TTC549 (cell line): Measurements from ENCODE around the gene CD8B.

Experiments used
- FAIRE-seq: peaks from 2 replicates; lab custom pipeline; 2012; peaks lifted over from hg19 to GRCh38; lab: Jason Lieb, UNC

CD8B gene

DNA sequence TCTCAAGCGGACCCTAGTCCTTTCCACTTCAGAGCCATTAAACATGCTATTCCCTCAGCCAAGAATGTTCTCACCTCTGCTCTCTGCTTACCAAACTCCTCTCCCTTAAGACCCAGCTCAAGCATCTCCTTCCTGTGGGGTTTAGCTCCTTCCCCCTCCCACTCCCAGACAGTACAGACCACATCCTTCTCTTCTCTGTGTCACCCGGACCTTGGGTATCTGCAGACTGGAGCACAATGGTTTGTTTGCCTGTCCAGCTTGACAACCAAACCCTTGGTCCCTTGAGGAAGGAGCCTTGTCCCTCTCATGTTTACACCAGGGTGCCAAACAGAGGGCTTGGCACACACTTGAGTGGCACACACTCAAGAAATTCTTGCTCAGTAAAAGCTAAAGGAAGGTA, 66.8 kb downstream of the CD8B start:
- FAIRE-seq, result no peak

DNA sequence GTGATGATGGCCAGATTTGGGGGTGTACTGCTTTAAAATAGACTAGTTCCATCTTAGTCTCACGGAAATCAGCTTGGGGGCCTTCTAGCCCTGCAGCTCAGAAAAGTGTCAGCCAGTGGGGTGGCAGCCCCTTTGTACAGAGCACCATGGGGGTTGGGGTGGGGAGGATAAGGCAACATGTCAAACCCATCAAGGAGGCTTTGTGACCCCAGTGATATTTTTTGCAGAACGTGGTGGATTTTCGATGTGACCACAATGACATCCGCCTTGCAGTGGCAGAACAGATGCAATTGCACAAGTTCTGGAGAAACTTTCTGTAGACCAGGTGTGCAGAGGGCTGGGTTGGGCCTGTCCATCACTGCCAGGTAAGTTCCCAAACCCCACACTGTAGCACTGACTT, 67.9 kb downstream of the CD8B start:
- FAIRE-seq, result no peak

DNA sequence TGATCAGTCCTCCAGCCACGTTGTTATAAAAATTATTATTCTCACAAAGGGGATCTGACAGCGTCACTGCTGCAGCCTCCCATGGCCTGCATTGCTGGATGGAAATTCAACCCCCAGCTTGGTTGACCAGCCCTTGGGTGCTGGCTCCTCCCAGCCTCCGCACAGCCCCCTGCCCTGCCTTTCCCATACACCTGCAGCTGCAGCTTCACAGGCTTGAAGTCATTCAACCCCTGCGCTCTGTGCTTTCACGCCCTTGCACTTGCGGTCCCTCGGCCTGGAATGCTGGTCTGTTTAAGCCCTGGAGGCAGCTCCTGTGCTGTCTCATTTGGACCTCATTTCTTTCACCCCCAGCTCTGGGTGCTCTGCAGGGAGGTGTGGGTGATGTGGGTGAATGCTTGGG, 70.1 kb downstream of the CD8B start:
- FAIRE-seq, result no peak

DNA sequence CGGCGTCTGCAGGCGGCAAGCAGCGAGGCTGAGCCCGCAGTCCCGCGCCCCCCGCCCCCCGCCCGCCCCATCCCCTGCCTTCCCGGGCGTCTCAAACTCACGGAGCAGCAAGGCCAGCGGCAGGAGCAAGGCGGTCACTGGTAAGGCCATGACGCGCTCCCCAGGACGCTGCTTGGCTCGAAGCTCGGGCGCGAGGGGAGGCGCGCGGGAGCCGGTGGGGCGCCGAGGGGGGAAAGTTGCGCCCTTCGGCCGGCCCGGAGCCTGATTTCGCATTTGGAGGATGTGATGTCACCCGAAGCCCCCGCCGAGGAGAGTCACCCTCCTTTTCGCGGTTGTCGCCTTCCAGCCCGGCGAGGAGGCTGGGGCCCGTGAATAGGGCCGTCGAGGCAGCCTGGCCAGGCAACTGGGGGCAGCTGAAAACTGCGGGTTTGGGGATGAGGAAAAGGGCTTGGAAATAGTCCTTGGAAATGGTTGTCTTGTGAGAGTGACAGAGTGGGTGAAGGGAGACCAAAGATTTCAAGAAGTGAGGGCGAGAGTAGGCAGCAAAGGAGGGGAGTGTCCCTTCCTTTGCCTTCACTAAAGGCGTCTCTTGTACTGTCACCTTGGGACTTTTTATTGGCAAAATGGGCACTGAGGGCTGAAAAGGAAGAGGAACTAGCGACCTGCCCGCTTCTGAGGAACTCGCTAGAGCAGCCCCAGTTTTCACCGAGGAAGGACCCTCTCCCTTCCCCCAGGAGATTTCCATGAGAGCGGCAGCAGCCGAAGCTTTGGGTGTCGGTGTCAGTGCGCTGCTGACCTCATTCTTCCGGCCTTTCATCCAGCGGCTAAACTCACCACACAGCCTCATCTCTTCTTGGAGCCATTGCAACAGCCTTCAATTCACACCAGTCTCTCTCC, 70.8 kb downstream of the CD8B start, which contains the start of gene CD8A:
CD8A (minus strand) TSS at position 238 of the 897 bp plus-strand sequence; CDS start at position 150, 88 bp downstream.
- no peak for FAIRE-seq

DNA sequence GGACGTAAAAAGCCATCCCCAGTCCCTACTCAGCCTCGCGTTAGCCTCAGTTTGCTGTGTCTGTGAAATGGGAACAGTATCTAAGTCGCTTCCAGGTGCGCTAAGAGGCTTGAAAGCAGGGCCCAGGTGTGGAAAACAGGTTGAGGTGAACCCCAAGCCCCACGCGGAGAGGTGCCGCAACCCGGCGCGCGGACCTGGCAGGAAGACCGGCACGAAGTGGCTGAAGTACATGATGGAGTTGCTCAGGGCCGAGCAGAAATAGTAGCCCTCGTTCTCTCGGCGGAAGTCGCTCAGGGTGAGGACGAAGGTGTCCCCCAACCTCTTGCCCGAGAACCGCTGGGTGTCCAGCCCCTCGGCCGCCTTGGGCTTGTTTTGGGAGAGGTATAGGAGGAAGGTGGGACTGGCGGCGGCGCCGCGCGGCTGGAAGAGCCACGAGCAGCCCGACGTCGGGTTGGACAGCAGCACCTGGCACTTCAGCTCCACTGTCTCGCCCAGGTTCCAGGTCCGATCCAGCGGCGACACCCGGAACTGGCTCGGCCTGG, 71.5 kb downstream of the CD8B start:
- no peak for FAIRE-seq

DNA sequence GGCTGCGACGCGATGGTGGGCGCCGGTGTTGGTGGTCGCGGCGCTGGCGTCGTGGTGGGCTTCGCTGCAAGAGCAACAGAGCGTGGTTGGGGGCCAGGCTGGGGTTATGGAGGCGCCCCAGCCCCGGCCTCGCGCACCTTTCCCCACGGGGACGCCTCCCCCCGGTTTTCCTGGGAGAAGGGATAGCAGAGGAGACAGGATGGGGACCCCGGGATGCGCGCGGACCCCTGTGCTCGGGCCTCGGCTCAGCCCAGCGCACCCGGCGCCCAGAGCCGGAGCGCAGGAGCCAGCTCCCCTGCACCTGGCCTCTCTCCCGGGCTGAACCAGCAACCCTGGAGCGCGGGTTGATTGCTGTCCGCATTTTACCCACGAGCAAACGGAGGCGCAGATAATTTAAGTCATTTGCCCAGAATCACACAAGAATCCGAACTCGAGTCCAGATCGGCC, 72.0 kb downstream of the CD8B start:
- no peak for FAIRE-seq

DNA sequence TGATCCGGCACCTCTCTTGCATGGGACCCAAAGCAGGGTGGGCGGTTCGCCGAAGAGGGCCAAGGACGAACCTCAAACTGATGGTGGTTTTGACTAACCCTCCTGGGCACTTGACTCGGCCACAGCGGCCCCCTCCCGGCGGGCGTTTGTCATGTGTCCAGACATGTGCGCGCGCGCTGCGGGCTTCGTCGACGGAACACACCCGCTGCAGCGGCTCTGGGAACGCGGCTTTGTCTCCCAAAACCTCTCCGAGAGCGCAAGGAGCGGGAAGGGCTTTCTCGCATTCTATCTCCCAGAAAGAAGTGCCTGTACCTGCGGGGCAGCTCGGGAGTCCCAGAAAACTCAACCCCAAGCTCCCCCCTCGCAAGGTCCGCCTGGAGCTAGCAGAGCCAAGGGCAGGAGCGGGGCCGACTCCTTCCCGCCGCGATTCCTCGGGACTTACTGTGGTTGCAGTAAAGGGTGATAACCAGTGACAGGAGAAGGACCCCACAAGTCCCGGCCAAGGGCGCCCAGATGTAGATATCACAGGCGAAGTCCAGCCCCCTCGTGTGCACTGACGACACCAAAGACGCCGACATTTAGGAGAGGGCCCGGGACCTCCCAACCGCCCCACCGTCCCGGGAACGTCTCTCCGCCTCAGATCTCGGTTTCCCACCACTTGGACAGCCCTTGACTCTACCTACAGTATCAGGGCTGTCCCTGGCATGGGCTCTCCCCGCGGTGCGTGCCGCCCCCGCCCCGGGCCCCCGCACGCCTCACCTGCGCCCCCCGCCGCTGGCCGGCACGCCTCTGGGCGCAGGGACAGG, 72.6 kb downstream of the CD8B start:
- FAIRE-seq, result no peak

DNA sequence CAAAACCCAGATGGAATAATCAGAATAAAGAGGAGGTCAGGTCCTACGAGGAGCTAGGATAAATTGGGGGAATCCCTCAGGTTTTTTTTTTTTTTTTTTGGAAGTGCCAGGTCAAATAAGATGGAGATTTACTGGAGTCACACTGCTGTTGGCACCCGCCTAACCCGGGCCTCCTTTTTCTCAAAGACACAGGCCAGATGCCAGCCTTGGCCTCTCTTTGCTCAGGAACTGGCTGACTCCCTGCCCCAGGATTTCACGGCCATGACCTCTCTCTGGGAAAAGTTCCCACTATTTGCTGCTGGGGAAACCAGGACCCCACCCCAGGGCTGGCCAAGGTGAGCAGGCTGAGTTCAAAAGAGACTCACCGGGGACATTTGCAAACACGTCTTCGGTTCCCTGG, 73.5 kb downstream of the CD8B start:
- FAIRE-seq, result no peak

DNA sequence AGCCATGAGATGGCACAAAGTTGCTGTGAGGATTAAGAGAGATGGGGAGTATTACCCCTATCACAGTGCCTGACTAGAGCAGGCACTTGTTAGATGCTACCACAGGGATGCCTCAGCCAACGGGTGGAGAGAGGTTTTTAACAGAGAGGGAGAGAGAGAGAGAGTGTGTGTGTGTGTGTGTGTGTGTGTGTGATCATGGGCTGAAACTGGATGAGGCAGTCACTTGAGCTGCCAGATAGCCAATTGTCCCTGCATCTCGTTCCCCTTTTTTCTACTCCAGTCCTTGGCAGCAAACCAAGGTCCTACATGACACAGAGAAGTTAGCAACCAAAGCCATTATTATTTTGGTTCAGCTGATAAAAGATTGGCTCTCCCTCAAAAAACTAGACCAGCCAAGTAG, 74.0 kb downstream of the CD8B start:
- no peak for FAIRE-seq

DNA sequence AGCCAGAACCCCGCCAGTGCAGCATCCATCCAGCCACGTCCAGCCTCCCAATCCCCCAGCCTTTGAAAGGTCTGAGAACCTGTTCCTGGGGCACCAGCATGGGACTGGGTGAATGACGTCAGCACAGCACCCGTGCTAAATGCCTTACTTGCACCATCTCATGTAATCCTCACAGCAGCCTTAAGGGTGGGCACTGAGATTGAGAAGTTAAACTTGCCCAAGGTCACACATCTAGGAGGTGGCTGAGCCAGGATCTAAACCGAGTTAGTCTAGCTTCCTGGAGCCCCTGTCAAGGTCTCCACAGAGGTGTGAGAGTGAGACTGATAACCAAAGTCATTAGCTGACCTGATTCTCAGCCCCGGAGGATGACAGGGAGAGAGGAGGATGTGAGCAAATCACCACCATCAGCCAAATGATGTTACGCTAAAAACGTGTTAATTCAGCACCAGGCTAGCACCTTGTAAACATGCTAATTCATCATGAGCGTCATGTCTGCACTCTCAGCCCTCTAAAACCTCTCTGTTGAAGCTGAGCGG, 75.6 kb downstream of the CD8B start:
- no peak for FAIRE-seq

DNA sequence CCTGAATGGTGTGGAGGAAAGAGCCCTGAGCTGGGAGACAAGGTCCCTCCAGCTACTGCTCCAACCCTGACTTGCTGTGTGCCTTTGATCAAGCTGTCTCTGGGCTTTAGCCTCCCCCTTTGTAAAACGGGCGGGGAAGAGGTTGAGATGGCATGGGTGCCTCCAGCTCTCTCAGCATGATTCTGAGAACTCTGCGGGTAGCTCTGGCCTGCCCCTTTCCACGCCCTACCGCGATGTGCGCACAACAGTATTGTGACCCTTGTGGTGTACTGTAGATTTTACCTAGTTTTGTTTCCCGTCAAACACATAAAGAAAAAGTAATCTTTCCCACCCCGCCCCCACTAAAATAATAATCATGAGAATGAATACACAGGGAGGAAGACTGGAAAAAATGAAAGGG, 76.2 kb downstream of the CD8B start:
- FAIRE-seq, result no peak

DNA sequence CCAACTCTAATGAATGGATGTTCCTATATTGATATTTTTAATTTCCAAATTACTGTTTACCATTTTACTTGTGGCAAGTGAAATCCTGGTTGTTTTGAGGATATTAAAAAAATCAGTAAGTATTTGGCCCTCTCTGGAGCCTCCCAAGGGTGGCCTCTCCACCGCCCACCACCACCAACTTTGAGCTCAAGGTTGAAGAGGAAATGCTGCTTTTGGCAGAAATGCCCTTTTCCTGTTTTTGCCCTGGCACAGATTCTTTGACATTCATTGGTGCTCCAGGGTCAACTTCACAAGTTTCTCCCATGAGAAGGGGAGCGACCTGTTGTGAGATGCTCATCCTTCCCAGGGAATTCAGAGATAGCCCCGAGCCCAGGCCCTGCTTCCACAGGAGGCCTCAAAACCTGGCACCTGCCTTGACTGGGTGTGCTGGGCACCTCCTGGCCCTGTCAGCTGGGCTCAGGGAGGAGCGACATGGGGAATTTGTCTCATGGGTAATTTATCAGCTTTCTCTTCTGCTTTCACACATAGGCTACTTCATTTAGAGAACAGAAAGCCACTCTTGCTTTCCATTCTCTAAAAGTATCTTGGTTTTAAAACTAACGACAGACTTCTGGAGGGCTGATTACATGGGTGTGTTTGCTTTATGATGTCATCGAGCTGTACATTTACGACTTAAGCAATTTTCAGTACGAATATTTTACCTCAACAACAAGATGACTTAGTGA, 77.9 kb downstream of the CD8B start:
- FAIRE-seq, result no peak

DNA sequence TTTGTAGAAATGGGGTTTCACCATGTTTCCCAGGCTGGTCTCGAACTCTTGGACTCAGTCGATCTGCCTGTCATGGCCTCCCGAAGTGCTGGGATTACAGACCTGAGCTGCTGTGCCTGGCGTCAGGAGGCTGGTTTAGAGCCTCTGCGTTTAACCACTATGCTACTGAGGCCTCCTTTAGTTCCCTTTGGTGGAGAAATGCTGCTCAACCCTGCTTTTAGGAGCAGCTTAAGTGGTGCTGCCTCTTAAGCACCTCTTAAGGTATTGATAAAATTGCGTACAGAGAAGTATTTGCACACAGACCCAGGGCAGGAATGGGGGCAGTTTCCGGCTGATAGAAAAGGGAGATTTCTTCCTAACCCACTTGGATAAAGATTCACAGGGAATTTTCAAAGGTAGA, 78.9 kb downstream of the CD8B start:
- no peak for FAIRE-seq

DNA sequence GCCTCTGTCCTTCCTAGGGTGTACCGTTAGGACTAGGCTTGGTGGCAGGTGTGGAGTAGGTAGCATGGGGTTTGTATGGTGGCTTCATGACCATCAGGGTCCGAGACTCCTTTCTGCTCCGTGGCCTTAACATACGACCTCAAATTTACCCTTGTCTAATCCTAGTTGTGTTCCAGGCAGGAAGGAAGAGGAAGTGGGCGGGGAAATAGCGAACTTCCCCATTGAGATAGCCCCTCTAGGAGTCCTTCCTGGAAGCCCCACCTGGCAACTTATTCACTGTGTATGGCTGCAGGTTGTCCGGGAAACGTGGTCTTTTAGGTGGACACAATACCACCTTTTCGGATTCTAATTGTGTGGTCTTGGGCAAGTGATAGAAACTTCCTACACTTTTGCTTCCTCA, 80.3 kb downstream of the CD8B start:
- no peak for FAIRE-seq

DNA sequence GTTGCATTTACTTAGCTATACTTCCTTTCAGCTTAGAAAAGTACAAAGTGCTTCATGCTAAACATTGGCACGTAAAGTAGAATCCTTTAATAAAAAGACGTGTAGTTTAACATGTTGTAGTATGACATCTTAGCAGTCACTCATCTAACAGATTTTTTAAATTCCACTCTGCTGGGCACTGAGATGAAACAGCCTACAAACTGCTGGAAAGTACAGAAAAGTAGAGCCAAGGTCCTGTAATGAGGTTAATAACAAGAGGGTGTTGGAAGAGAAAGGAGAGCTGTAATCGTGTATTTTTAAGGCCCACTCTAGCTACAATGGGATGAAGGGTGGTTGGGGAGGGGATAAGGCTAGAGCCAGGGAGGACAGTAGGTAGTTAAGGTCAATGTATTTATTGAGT, 81.7 kb downstream of the CD8B start:
- FAIRE-seq, result no peak

DNA sequence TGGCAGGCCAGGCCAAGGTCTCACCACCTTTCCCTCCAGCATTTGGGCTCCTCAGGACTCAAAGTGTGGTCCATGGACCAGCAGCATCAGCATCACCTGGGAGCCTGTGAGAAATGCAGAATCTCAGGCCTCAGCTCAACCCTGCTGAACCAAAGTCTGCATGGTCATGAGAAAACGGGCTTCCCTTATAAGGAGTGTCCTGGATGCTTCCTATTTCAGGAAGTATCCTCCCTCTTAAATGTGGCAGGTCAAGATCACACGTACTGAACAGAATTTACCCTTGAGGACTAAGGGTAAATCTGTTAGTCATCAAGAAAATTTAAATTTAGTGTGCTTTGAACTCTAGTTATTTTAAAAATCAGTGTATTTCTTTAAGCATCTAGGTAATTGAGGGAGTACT, 82.7 kb downstream of the CD8B start:
- FAIRE-seq, result no peak

DNA sequence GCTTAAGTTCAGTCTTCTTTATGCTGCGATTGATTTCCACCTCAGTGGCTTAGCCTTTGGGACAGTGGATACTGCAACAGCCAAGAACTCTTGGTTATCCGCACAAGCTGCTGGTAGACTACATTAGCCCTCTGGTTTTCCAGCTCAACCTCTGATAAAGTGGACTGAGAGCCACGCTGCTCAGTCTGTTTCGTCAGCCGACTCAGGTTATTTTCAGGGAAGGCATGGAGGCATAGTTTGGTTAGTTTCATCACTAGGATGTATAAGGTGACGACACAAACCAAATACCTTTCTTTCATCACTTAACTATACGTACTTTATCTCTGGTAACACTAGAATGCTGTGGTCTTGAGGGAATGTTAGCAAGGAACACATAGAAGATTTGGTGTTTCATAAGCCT, 85.2 kb downstream of the CD8B start:
- no peak for FAIRE-seq

DNA sequence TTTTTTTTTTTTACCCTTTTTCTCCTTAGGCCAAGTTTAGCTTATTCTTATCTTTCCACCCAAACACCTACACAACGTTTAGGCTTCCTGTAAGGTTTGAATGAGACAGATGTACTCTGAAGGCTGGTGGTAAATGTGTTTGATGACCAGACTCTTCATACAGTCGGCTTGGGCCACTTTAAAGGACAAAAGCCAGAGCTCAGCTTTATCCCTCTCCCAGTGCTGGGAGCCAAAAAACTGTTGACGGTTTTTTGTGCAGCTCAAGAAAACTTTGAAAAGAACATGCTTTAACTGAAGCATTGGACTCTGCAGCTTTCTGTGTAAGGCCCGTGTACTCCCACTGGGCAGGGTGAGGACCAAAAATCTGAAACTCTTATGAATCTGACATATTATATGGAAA, 86.3 kb downstream of the CD8B start:
- FAIRE-seq, result no peak

DNA sequence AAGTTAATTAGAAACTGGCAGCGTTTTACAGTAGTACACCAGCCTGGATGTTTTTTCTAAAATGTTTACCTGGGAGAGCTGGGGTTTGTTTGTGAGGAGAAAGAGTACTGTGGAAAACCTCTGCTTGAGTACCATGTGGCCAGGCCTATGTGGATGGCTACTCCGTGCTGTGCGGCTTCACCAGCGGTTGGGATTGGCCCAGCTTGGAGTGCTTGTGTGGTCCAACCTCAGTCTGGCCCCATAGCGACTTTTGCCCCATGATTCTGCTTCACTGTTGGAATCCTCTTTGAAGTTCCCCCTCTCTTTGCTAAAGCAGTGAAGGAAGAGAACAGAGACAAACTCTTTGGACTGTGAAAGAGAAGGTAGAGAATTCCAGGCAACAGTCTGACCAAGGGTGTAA, 86.8 kb downstream of the CD8B start:
- no peak for FAIRE-seq

DNA sequence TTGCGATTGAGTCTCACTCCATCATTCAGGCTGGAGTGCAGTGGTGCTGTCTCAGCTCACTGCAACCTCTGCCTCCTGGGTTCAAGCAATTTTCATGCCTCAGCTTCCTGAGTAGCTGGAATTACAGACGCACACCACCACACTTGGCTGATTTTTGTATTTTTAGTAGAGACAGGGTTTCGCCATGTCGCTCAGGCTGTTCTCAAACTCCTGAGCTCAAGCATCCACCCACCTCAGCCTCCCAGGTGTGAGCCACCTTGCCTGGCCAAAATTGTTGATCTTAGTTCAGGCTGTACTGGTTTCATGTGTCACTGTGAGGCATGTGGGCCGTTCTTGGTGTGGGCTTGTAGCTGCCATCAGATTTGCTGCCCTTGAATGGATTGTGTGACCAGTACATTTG, 89.1 kb downstream of the CD8B start:
- FAIRE-seq, result no peak

DNA sequence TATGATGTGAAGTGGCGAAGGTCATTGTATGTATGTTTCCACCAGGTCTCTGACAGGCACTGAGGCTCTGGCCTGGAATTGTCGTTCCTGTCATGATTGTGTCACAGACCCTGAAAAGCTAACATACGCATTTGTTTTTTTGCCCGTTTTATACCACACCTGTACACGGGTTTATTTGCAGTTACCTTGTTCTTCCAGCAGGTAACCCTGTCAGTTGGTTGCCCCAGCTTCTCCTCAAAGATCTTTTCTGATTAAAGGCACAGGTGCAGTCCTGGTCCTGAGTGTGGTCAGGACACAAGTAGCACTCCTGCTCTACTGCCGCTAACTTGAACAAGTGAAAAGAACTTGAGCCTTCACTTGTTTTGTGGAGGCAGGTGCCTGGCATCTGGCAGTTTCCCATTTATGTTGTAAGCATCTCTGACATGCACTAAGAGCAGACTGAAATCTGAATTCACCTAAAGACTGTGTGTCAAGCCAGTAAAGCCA, 90.8 kb downstream of the CD8B start:
- no peak for FAIRE-seq

DNA sequence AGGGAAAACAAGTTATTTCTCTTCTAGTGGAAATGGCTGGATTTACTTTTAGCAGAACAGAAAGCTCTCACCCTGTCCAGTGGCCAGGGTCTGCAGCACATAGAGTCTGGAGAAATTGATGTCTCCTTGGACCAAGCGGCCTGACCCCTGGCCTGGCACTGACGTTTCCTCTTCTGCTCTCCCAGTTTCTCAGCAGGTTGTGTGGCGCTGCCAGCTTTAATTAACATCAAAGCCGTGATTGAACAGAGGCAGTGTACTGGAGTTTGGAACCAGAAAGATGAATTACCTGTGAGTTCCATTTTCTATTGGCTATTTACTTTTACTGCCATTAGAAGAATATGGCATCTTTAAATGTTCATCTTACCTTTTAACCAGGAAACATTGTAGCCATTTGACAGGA, 91.8 kb downstream of the CD8B start:
- no peak for FAIRE-seq
